ENCODE data around the gene ROCK1. TPM values are rescaled to one million over a fixed set of nuclear protein-coding genes. Genes with fewer than 3 reads are reported as not detected.

ROCK1 gene
- total RNA-seq, 1 donor from 2014 or later, result 50.2 TPM

Other genes starting within 250 kb of the ROCK1 start
- 0.40 TPM for gene GREB1L, start 130.4 kb upstream of the ROCK1 start, total RNA-seq

Measured in mucosa of gallbladder (tissue), 1 donor.